Measurements from ENCODE around the gene EPB41L2.

Gene EPB41L2

DNA sequence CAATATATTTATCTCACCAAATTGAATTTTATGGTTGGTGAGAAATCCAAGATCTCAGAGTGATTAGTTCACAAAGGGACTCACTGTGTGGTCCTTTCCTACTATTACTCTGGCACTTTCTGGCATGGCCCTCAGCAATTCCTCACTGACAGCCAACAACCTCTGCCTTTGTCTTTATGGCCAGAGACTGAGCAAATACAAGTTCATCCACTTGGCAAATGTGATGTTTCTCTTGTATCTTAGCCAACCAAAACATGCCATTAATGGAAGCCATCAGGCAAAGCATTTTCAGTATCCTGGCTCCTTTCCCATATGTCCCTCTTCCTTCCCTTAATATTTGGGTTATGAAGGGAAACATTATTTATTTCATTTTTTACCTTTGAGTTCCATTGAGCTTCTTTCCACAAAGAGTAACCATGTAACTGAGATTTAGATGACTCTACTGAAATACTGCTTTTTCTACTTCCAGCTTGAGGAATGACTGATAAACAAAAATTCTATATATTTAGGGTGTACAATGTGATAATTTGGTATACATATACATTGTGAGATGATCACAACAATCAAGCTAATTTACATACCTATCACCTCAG lies 266.6 kb downstream of the EPB41L2 start:
- no peak for DNase-seq (ENCODE audit: low read depth in 3 of 3)

GRCh38 chr6:130794738-130795137 lies 268.3 kb downstream of the EPB41L2 start:
- no peak for DNase-seq (ENCODE audit: low read depth in 3 of 3)

- no peak for DNase-seq (ENCODE audit: low read depth in 3 of 3)
These were observed 268.9 kb downstream of the EPB41L2 start for GRCh38 chr6:130794010-130794697.

Data from stimulated activated CD4-positive, alpha-beta T cell treated with anti-CD3 and anti-CD28 coated beads, TNF-alpha, amount 100 ng/mL, for 4 hours (primary cell).